Activated T-cell treated with anti-CD3 and anti-CD28 coated beads, Interleukin-2, amount 50 U/mL, for 72 hours (primary cell): ENCODE measurements around the gene PLAC8L1. TPM values are rescaled to one million over a fixed set of nuclear protein-coding genes. Genes with fewer than 3 reads are reported as not detected.

Source experiments
- ATAC-seq, 2 donors: fragments of 150-1000 bp; cut with Tn5 transposase; replicated peaks in 1 of 2; 2 replicates each; pipeline ENCODE4 v1.10.0; 2021; ENCODE audit warnings: moderate library complexity in 2 of 2, mild to moderate bottlenecking in 1 of 2
- DNase-seq, 2 donors: peaks; one replicate each; pipeline ENCODE4 v3.0.0; 2021 to 2022; ENCODE audit warnings: mixed read lengths in 1 of 2
- H3K27ac Mint-ChIP-seq: one replicate; pipeline ENCODE4 v1.8.0; 2022; ENCODE audit warnings: mild to moderate bottlenecking, moderate library complexity, mixed read lengths
- H3K27me3 Mint-ChIP-seq: one replicate; pipeline ENCODE4 v1.8.0; 2022; ENCODE audit warnings: low read depth, mixed read lengths
- H3K36me3 Mint-ChIP-seq, 2 donors: one replicate each; pipeline ENCODE4 v1.8.0; 2022; ENCODE audit warnings: mixed read lengths in 2 of 2, mild to moderate bottlenecking in 1 of 2; ENCODE audit not compliant: insufficient read depth in 2 of 2
- H3K4me1 Mint-ChIP-seq: one replicate; pipeline ENCODE4 v1.8.0; 2022; ENCODE audit warnings: low read depth, mixed read lengths
- H3K4me3 Mint-ChIP-seq, 2 donors: one replicate each; pipeline ENCODE4 v1.8.0; 2022; ENCODE audit warnings: mild to moderate bottlenecking in 2 of 2, mixed read lengths in 2 of 2, moderate library complexity in 2 of 2
- H3K9me3 Mint-ChIP-seq, 2 donors: one replicate each; pipeline ENCODE4 v1.8.0; 2022; ENCODE audit warnings: mixed read lengths in 2 of 2
- total RNA-seq, 2 donors: library from RNA; stranded (reverse); gene quantifications; one replicate each; pipeline ENCODE4 v1.2.3, GENCODE V29; 2022

PLAC8L1 gene
- total RNA-seq, 2 donors from 2014 or later: 0.42 to 1.4 TPM

DNA sequence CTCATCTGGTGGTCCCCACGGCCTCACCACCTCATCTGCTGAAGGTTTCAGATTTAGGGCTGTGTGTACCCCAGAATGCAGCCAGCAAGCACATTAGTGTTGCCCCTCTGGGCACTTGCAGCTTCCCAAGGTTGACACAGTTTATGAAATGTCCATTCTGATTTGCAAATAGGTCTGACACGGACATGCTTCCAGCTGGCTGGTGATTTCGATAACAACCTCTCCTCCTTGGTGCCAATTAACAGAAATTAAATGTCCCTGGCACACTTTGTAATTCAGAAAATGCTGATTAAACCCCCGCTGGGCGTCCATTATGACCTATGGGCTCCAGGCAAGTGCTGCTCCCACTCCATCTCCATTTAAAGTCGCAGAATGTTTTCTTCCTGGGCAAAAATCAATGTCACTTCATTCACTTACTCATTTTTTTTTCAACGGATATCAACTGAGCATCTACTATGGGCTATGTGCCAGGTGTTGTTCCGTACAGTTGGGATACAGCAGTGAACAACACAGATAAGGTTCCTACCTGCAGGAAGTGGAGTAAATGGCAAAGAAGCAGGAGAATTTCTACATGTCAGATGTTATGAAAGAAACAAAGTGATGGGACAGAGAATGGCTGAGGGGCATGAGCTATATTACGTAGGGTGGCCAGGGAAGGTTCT, 32.0 kb downstream of the PLAC8L1 start:
- Mint-ChIP-seq H3K9me3 (no peaks in the 10 kb centered on the region), H3K27ac (no peak overlapping the region), H3K27me3 (peaks cover 24% of the 10 kb centered on the region), H3K36me3 (no peaks in the 10 kb centered on the region), H3K4me1 (no peaks in the 10 kb centered on the region), H3K4me3 (no peak overlapping the region)
- ATAC-seq: no peak
- DNase-seq: no peak

GRCh38 chr5:146072595-146072994, 32.8 kb downstream of the PLAC8L1 start:
- DNase-seq: no peak
- no peak overlapping the region for H3K4me3 Mint-ChIP-seq
- no peak overlapping the region for H3K27ac Mint-ChIP-seq
- no peaks in the 10 kb centered on the region for H3K9me3 Mint-ChIP-seq
- H3K36me3 Mint-ChIP-seq: no peaks in the 10 kb centered on the region
- ATAC-seq: no peak
- H3K27me3 Mint-ChIP-seq: peaks cover 16% of the 10 kb centered on the region
- no peaks in the 10 kb centered on the region for H3K4me1 Mint-ChIP-seq

DNA sequence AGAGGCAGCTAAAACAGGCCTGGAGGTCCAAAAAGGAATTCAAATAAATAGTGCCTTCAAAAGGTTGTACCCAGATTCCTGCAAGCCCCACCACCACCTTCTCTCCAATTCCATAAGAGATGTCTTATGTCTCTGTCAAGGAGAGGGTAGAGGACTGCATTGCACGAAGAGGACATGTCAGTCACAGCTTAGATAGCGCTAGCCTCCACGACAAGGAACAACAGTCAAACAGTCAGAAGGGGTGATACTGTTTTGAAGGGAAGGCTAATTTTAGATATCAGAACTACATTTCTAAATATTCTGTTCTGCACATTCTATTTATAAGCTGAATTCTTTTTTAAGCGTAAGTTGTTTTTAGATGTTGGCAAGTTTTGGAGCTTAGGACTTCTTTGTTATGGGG, 34.2 kb downstream of the PLAC8L1 start:
- Mint-ChIP-seq H3K27ac (no peak overlapping the region), H3K4me3 (no peak overlapping the region), H3K36me3 (no peaks in the 10 kb centered on the region), H3K27me3 (peaks cover 8% of the 10 kb centered on the region), H3K4me1 (no peaks in the 10 kb centered on the region), H3K9me3 (no peaks in the 10 kb centered on the region)
- ATAC-seq (no peak), DNase-seq (no peak)

DNA sequence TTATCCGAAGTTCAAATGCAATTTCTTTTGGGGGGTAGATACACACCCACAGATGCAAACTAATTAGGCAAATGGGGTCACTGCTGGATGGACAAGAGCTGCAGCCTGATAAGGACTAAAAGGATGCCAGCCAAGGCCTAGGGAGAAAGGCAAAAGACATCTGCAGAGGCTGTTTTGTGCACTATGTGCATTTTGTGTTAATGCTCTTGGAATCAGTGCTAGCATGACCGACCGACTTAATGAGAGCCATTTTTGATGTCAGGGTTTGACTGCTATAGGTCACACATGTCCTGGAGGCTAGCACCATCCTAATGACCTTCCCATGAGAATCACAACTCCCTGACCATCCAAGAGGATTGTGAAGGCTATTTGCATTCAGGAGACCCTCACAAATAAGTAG, 34.6 kb downstream of the PLAC8L1 start:
- ATAC-seq (no peak), DNase-seq (no peak)
- no peaks in the 10 kb centered on the region for H3K36me3 Mint-ChIP-seq
- no peak overlapping the region for H3K4me3 Mint-ChIP-seq
- no peaks in the 10 kb centered on the region for H3K4me1 Mint-ChIP-seq
- no peaks in the 10 kb centered on the region for H3K9me3 Mint-ChIP-seq
- H3K27me3 Mint-ChIP-seq: peaks cover 8% of the 10 kb centered on the region
- H3K27ac Mint-ChIP-seq: no peak overlapping the region

DNA sequence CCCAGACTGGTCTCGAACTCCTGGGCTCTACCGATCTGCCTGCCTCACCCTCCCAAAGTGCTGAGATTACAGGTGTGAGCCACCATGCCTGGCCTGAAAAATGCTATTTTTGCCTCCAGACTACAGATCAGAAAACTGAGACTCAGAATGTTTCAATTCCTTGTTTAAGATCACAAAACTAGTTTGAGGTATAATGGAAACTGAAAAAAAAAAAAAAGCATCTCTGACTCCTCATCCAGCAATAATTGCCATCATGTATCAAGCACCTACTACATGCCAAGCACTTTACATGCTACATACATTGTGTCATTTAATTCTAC, 35.6 kb downstream of the PLAC8L1 start:
- no peaks in the 10 kb centered on the region for H3K36me3 Mint-ChIP-seq
- no peaks in the 10 kb centered on the region for H3K9me3 Mint-ChIP-seq
- no peak for DNase-seq
- H3K27ac Mint-ChIP-seq: no peak overlapping the region
- peaks cover 8% of the 10 kb centered on the region for H3K27me3 Mint-ChIP-seq
- no peak overlapping the region for H3K4me3 Mint-ChIP-seq
- no peak for ATAC-seq
- no peaks in the 10 kb centered on the region for H3K4me1 Mint-ChIP-seq

DNA sequence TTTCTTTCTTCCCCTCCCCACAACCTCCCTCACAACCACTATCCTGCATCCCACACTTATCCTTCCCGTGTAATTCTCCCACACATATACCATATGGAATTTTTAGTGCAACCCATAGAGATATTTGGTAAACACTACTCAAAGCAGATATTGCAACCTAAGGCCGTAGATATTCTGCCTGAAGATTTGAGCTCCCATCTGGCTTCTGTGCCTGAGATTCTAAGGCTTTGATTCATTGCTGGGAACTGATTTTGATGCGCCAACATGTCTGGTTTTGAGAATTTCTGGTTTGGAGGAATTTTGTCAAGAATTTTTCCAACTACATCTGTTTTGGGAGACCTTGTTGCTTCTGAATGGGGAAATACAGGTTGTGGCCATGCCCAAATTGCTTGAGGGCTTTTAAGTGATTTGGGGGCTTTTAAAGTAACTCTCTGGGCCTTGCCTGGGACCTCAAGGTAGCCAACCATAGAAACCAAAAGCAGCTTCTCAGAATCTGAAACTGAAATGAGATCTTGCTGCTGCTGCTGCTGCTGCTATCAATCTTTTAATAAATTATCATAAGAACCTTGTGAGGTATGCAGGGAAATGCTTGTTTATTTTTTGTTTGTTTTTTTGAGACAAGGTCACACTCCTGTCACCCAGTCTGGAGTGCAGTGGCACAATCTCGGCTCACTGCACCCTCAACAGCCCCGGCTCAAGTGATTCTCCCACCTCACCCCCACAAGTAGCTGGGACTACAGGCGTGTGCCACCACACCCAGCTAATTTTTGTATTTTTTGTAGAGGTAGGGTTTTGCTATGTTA, 36.2 kb downstream of the PLAC8L1 start:
- peaks cover 8% of the 10 kb centered on the region for H3K27me3 Mint-ChIP-seq
- no peaks in the 10 kb centered on the region for H3K9me3 Mint-ChIP-seq
- H3K4me1 Mint-ChIP-seq: no peaks in the 10 kb centered on the region
- DNase-seq: no peak
- no peak overlapping the region for H3K27ac Mint-ChIP-seq
- H3K4me3 Mint-ChIP-seq: no peak overlapping the region
- no peaks in the 10 kb centered on the region for H3K36me3 Mint-ChIP-seq
- ATAC-seq: no peak

DNA sequence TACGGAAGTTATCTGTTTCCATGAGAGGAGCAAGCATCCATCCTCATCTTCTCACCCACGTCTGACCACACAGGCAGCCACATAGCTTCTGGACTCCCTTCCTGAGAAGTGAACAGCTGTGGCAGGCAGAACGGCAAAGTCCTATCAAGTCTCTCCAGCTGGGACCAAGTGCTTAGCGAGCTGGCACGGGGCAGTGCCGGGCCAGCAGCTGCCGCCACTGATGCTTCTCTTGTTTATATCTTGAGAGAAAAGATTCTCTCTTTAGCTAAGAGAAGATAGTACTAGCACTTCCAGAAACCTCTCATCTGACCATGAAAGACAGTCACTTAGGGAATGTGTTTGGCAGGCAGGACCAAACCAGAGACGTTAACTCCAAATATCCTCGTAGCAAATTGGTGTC, 37.2 kb downstream of the PLAC8L1 start:
- no peak for DNase-seq
- Mint-ChIP-seq H3K27me3 (peaks cover 8% of the 10 kb centered on the region), H3K4me3 (no peak overlapping the region), H3K9me3 (no peaks in the 10 kb centered on the region), H3K27ac (no peak overlapping the region), H3K4me1 (no peaks in the 10 kb centered on the region), H3K36me3 (no peaks in the 10 kb centered on the region)
- ATAC-seq: no peak

DNA sequence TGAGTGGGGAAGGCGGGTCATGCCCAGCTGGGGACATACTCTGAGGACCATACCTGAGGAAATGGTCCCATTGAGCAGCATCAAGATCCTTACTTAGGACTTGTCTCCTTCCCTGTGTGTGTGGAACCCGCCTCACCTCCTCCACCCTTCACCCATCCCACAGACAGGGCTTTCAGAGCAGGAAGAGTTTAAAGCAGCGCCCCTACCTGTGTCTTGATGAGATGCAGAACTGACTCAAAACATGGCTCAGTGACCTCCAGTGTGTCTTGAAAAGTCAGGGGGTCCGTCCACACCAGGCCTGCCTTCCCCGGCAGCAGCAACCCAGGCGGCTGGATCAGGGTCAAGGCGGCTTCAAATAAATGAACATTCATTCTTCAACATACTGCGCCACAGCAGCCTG, 38.4 kb downstream of the PLAC8L1 start:
- peaks cover 6% of the 10 kb centered on the region for H3K27me3 Mint-ChIP-seq
- no peak for DNase-seq
- H3K36me3 Mint-ChIP-seq: no peaks in the 10 kb centered on the region
- no peaks in the 10 kb centered on the region for H3K9me3 Mint-ChIP-seq
- ATAC-seq: no peak
- no peaks in the 10 kb centered on the region for H3K4me1 Mint-ChIP-seq
- no peak overlapping the region for H3K27ac Mint-ChIP-seq
- H3K4me3 Mint-ChIP-seq: no peak overlapping the region

GRCh38 chr5:146060221-146060585, 45.2 kb downstream of the PLAC8L1 start:
- no peak overlapping the region for H3K27ac Mint-ChIP-seq

GRCh38 chr5:146059460-146060220, 45.7 kb downstream of the PLAC8L1 start:
- H3K36me3 Mint-ChIP-seq: no peaks in the 10 kb centered on the region
- no peak for DNase-seq
- no peaks in the 10 kb centered on the region for H3K9me3 Mint-ChIP-seq
- H3K27me3 Mint-ChIP-seq: peaks cover 11% of the 10 kb centered on the region
- no peaks in the 10 kb centered on the region for H3K4me1 Mint-ChIP-seq
- H3K27ac Mint-ChIP-seq: no peak overlapping the region
- no peak for ATAC-seq
- no peak overlapping the region for H3K4me3 Mint-ChIP-seq

More at GRCh38 chr5:146060221-146060585, 45.2 kb downstream of the PLAC8L1 start:
- Mint-ChIP-seq H3K9me3 (no peaks in the 10 kb centered on the region), H3K4me3 (no peak overlapping the region), H3K4me1 (no peaks in the 10 kb centered on the region), H3K27me3 (peaks cover 11% of the 10 kb centered on the region), H3K36me3 (no peaks in the 10 kb centered on the region)
- no peak for ATAC-seq
- DNase-seq: no peak

DNA sequence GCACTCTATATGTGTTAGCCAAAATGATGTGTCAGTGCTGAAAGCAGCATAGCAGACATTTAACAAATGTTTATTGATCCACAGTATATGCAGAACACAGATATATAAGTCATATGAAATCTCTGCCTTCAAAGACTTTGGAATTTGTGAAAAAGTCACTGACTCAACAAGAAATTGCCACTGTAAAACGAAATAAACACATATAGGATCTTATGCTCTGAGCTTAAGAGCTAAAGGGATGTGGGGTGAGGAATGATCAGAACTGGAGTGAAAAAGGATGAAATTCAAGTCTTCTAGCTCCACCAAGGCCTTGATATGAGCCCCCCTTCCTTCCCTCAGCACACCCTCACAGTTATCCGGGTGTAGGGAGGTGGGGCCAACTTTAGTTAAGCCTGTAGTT, 49.9 kb downstream of the PLAC8L1 start:
- H3K4me3 Mint-ChIP-seq: no peak overlapping the region
- H3K27ac Mint-ChIP-seq: no peak overlapping the region
- no peaks in the 10 kb centered on the region for H3K4me1 Mint-ChIP-seq
- no peaks in the 10 kb centered on the region for H3K36me3 Mint-ChIP-seq
- DNase-seq (no peak), ATAC-seq (no peak)
- peaks cover 32% of the 10 kb centered on the region for H3K27me3 Mint-ChIP-seq
- H3K9me3 Mint-ChIP-seq: no peaks in the 10 kb centered on the region

DNA sequence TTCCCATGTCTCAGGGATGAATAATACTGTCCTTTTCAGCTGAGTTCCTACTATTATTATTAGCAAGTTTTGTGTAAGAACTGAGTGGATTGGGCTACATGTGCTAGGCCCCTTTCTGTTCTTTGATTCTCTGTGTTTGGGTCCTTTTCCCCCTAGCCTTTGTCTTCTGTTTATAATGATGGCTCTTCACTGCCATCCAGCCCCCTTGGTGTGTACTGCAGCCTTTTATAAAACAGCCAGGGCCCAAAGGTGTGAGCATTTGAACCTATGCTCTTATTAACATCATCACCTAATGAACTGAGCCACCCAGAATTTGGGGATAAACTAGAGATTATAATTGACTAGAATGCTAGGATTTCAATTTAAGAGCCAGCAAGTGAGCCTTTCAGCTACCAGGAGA, 52.6 kb downstream of the PLAC8L1 start:
- peaks cover 32% of the 10 kb centered on the region for H3K27me3 Mint-ChIP-seq
- peak in 1 of 2 donors; percentile 39 for ATAC-seq
- no peak for DNase-seq
- H3K4me1 Mint-ChIP-seq: no peaks in the 10 kb centered on the region
- no peaks in the 10 kb centered on the region for H3K9me3 Mint-ChIP-seq
- no peak overlapping the region for H3K4me3 Mint-ChIP-seq
- no peaks in the 10 kb centered on the region for H3K36me3 Mint-ChIP-seq
- no peak overlapping the region for H3K27ac Mint-ChIP-seq

GRCh38 chr5:146051678-146052077, 53.7 kb downstream of the PLAC8L1 start:
- no peaks in the 10 kb centered on the region for H3K36me3 Mint-ChIP-seq
- no peak for ATAC-seq
- no peak overlapping the region for H3K4me3 Mint-ChIP-seq
- no peaks in the 10 kb centered on the region for H3K9me3 Mint-ChIP-seq
- DNase-seq: no peak
- peaks cover 32% of the 10 kb centered on the region for H3K27me3 Mint-ChIP-seq
- H3K4me1 Mint-ChIP-seq: no peaks in the 10 kb centered on the region
- no peak overlapping the region for H3K27ac Mint-ChIP-seq
